Lung (tissue), 12 donors: Measurements from ENCODE around the gene GCSAM. TPM values are rescaled to one million over a fixed set of nuclear protein-coding genes. Genes with fewer than 3 reads are reported as not detected.

ENCODE experiments used
- ATAC-seq: fragments of 200-7000 bp; cut with Tn5 transposase; one replicate; pipeline ENCODE4 v1.9.1; 2020; ENCODE audit warnings: moderate number of reproducible peaks; ENCODE audit not compliant: insufficient read depth, low FRiP score
- DNase-seq, 3 donors: peaks; one replicate each; pipeline ENCODE4 v3.0.0-alpha.2; 2013 to 2017
- H3K27ac ChIP-seq, 2 donors: one replicate each; pipeline ENCODE4 v1.5.1; 2013; ENCODE audit warnings: mild to moderate bottlenecking in 2 of 2, moderate library complexity in 2 of 2, control low read depth in 1 of 2, inconsistent platforms in 1 of 2, low read depth in 1 of 2, low read length in 1 of 2
- H3K27me3 ChIP-seq, 3 donors: one replicate each; pipeline ENCODE4 v1.5.1; 2013; ENCODE audit warnings: low read length in 2 of 3; ENCODE audit not compliant: control insufficient read depth in 3 of 3, insufficient read depth in 3 of 3
- H3K36me3 ChIP-seq, 4 donors: one replicate each; pipeline ENCODE4 v1.5.1; 2013; ENCODE audit warnings: low read length in 4 of 4, mild to moderate bottlenecking in 1 of 4, moderate library complexity in 1 of 4; ENCODE audit not compliant: control insufficient read depth in 4 of 4, insufficient read depth in 4 of 4
- H3K4me1 ChIP-seq, 5 donors: one replicate each; pipeline ENCODE4 v1.5.1; 2013; ENCODE audit warnings: low read length in 5 of 5, mild to moderate bottlenecking in 2 of 5, moderate library complexity in 1 of 5; ENCODE audit not compliant: control insufficient read depth in 5 of 5, insufficient read depth in 5 of 5
- H3K4me3 ChIP-seq: one replicate; pipeline ENCODE4 v1.5.1; 2013; ENCODE audit warnings: mild to moderate bottlenecking, control low read depth, moderate library complexity
- H3K9ac ChIP-seq, 2 donors: one replicate each; pipeline ENCODE4 v1.5.1; 2013; ENCODE audit warnings: low read length in 2 of 2, control low read depth in 1 of 2; ENCODE audit not compliant: insufficient read depth in 1 of 2
- H3K9me3 ChIP-seq, 4 donors: one replicate each; pipeline ENCODE4 v1.5.1; 2013; ENCODE audit warnings: low read length in 3 of 4, mild to moderate bottlenecking in 1 of 4, moderate library complexity in 1 of 4; ENCODE audit not compliant: control insufficient read depth in 4 of 4, insufficient read depth in 3 of 4
- WGBS, 2 donors: extraction: QIAGEN DNeasy Blood & Tissue Kit; methylation state at CpG; one replicate each; pipeline ENCODE4 v1.1.7; 2013; 5-methylcytosine and 5-hydroxymethylcytosine counted together
- polyA plus RNA-seq, 2 donors: library from polyadenylated mRNA; stranded (reverse); fragments of 200-250 nt; gene quantifications; one replicate each; pipeline ENCODE4 v1.2.1, GENCODE V29; 2013
- total RNA-seq, 2 donors: library from RNA; depleted of rRNA in 1 of 2; stranded (reverse); fragments of >200 nt in 1 of 2; gene quantifications; one replicate each; pipeline ENCODE4 v1.2.1, GENCODE V29; 2014 to 2021
- TF ChIP-seq, protein P1 (sequence below): IDR thresholded peaks from 2 replicates; pipeline ENCODE4 v1.5.1; 2012; ENCODE audit warnings: mild to moderate bottlenecking; ENCODE audit errors: control extremely low read depth, extremely low read depth
- donor health status: control.
- donor health status: control.
- donor health status: Bipolar disorder and iron deficiency.
- donor health status: healthy.
- donor health status: DM: yes; HTN: yes; CAD: no.

The GCSAM gene
- total and polyA plus RNA-seq, 4 donors = 0.14 to 0.97 (median 0.47) TPM

DNA sequence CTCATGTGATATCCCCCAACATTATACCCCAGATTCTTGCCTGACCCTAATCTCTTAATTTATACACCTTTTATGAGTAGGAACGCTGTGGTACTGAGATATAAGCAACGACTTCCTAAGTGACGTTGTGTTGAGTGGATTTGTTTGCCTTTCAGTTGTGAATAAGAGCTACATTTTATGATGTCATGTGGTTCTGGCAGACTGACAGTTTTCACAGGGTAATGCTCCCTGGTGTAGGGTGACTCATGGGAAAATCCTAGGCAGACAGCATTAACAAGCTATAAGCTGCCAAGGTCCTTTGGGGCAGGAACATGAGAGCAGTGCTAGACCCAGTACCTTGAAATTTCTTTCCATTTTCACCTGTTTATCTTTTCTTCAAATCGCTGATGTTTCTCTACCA is 35.7 kb downstream of the GCSAM start:
- Histone ChIP-seq H3K9me3 (no peaks in the 10 kb centered on the region), H3K4me1 (peaks cover 0 to 19% (median 3%) of the 10 kb centered on the region in 5 donors), H3K27me3 (no peaks in the 10 kb centered on the region), H3K4me3 (no peak overlapping the region), H3K9ac (no peak overlapping the region), H3K36me3 (peaks cover 0 to 12% (median 0%) of the 10 kb centered on the region in 4 donors), H3K27ac (no peak overlapping the region)
- 28 to 29% methylated on average over 4 of the region's 4 CpGs for WGBS, 2 donors
- ATAC-seq (peak; percentile 77), DNase-seq (peak in 2 of 3 donors; percentile 53 to 73)
- TF ChIP-seq, protein P1, sequence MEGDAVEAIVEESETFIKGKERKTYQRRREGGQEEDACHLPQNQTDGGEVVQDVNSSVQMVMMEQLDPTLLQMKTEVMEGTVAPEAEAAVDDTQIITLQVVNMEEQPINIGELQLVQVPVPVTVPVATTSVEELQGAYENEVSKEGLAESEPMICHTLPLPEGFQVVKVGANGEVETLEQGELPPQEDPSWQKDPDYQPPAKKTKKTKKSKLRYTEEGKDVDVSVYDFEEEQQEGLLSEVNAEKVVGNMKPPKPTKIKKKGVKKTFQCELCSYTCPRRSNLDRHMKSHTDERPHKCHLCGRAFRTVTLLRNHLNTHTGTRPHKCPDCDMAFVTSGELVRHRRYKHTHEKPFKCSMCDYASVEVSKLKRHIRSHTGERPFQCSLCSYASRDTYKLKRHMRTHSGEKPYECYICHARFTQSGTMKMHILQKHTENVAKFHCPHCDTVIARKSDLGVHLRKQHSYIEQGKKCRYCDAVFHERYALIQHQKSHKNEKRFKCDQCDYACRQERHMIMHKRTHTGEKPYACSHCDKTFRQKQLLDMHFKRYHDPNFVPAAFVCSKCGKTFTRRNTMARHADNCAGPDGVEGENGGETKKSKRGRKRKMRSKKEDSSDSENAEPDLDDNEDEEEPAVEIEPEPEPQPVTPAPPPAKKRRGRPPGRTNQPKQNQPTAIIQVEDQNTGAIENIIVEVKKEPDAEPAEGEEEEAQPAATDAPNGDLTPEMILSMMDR = no peak

DNA sequence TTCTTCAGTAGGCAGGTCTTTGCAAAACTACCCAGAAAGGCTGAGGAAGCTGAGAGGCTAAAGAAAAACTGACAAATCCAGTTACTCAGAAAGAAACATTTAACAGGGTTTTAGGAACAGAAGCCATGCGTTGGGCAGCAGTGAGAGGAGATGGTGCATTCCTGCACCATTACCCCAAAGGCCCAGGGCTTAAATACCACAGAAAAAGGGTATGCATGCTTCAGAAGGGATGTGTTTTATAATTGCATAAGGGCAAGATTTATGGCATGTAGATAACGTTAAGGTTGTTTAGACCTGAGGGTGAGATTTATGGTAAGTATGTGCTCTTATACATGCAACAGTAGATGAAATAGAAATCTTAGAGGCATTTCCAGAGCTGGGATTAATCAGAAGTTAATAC is 36.9 kb downstream of the GCSAM start:
- no peak overlapping the region for H3K4me3 ChIP-seq
- no peaks in the 10 kb centered on the region for H3K27me3 ChIP-seq
- DNase-seq (no peak), ATAC-seq (no peak)
- no peak overlapping the region for H3K27ac ChIP-seq
- 75 to 86% methylated on average over 2 of the region's 2 CpGs for WGBS, 2 donors
- no peaks in the 10 kb centered on the region for H3K9me3 ChIP-seq
- no peak overlapping the region for H3K9ac ChIP-seq
- peaks cover 0 to 23% (median 3%) of the 10 kb centered on the region in 5 donors for H3K4me1 ChIP-seq
- peaks cover 0 to 12% (median 0%) of the 10 kb centered on the region in 4 donors for H3K36me3 ChIP-seq
- TF ChIP-seq, protein P1 = no peak

DNA sequence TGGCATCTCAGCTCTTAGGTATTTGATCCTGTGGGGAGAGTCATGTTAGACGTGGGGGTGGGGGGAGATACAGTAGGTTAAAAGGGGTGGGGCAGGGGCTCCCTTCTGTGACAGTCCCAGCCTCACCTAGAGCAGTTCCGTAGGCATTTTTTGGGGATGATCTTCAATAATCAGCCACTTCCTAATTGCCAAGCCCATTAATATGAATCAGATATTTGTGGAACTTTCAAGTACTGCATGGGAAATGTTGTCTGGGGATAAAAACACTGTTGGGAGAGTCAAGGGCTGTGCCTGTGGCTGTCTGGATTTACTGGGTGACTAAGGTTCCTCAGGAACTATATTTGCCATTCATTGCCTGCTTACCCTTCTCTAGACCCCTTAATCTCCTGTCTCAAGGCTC is 37.3 kb downstream of the GCSAM start:
- Histone ChIP-seq H3K27me3 (no peaks in the 10 kb centered on the region), H3K36me3 (peaks cover 0 to 12% (median 0%) of the 10 kb centered on the region in 4 donors), H3K4me1 (peaks cover 0 to 23% (median 5%) of the 10 kb centered on the region in 5 donors), H3K27ac (no peak overlapping the region), H3K9ac (no peak overlapping the region), H3K4me3 (no peak overlapping the region), H3K9me3 (no peaks in the 10 kb centered on the region)
- TF ChIP-seq, protein P1 = no peak
- no peak for ATAC-seq
- DNase-seq = no peak
- WGBS, 2 donors = 24 to 53% methylated on average over 2 of the region's 2 CpGs

DNA sequence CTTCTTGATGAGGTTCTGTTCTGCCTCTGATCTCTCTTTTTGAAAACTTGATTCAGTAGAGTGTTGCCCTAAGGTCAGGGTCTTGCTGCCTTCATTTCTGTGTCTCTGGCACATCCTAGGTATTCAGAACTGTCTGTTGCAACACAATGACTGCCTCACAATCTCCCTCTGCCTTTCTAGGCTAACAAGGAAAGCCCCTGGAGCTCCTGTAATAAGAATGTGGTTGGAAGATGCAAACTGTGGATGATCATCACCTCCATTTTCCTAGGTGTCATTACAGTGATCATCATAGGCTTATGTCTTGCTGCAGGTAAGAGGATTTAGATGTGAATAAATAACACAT is 39.9 kb downstream of the GCSAM start:
- DNase-seq = no peak
- peak overlapping the region in 1 of 2 donors; percentile 51 for H3K9ac ChIP-seq
- peaks cover 0 to 20% (median 8%) of the 10 kb centered on the region in 5 donors for H3K4me1 ChIP-seq
- no peak for ATAC-seq
- no peaks in the 10 kb centered on the region for H3K9me3 ChIP-seq
- H3K27me3 ChIP-seq = no peaks in the 10 kb centered on the region
- H3K36me3 ChIP-seq = peaks cover 0 to 12% (median 0%) of the 10 kb centered on the region in 4 donors
- H3K27ac ChIP-seq = no peak overlapping the region
- no peak overlapping the region for H3K4me3 ChIP-seq
- TF ChIP-seq, protein P1 = no peak
